ENCODE results near the gene MRPL20.
"Not testable (repeated sequence)": the region's sequence is repeated elsewhere in the genome, so short reads cannot be mapped to it uniquely, and the experiment has no call there.

MRPL20 gene

DNA sequence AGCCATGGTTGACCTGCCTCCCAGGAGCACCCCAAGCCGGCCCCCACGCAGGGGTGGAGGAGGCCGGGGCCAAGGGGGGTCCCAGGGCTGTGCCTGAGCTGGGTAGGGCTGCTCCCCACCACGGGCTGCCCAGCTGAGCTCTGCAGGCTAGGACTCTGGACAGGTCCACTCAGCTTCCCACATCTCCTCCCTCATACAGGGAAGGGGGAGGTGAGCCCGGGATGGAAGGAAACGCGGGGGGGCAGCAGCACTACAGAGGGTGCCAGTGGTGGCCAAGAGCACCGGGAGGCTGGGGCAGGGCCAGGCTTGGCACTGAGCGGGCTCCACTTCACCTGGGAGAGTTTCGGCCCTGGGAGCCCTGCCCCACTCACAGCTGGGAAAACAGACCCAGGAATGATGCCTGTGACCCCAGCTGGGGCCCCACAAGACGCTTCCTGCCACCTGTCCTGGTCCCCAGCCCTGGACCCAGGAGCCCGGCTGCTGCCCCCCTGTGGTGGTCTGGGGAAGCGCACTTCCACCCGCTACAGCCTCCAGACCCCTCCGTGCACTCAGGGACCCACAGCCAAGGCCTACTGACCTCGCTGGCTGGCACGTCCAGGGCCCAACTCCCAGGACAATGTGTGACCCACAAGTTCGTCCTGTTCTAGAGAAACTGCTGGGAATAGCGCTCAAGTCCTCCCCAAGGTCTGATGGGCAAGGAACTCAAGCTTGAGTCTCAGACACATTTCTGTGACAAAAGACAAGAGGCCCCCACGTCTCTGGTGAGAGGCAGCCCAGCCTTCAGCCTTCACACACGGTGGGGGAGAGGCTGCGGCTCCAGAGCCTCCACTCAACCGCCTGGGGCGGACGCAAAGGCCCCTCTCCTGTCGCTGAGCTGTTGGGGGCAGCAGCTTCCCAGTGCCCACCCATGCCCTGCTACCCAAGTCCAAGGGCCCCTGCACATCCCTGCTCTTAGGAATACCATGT lies 35.1 kb downstream of the MRPL20 start:
- Histone ChIP-seq H3K9me3 (replicated peaks; ENCODE audit: low read length) (no peaks in the 10 kb centered on the region), H3K4me3 (ENCODE audit: low read length) (peak overlapping the region; percentile 35), H3K36me3 (ENCODE audit: insufficient read depth, low read length) (peaks cover 18% of the 10 kb centered on the region), H3K9ac (ENCODE audit: low read depth, low read length) (no peak overlapping the region), H3K4me1 (ENCODE audit: control insufficient read depth, insufficient read depth, low read length) (peaks cover 28% of the 10 kb centered on the region), H3K4me2 (ENCODE audit: low read length) (peak overlapping the region; percentile 64), H3K27me3 (ENCODE audit: control insufficient read depth, insufficient read depth, low read length) (no peaks in the 10 kb centered on the region)

- Histone ChIP-seq H3K4me2 (ENCODE audit: low read length) (peak overlapping the region; percentile 64), H3K4me3 (ENCODE audit: low read length) (no peak overlapping the region), H3K27me3 (ENCODE audit: control insufficient read depth, insufficient read depth, low read length) (no peaks in the 10 kb centered on the region), H3K9ac (ENCODE audit: low read depth, low read length) (no peak overlapping the region), H3K36me3 (ENCODE audit: insufficient read depth, low read length) (peaks cover 14% of the 10 kb centered on the region), H3K4me1 (ENCODE audit: control insufficient read depth, insufficient read depth, low read length) (peaks cover 28% of the 10 kb centered on the region), H3K9me3 (replicated peaks; ENCODE audit: low read length) (no peaks in the 10 kb centered on the region)
These were observed 35.7 kb downstream of the MRPL20 start for GRCh38 chr1:1371364-1371745.

GRCh38 chr1:1370771-1371300 lies 36.3 kb downstream of the MRPL20 start:
- no peak overlapping the region for H3K4me2 ChIP-seq (ENCODE audit: low read length)

GRCh38 chr1:1370094-1370493 lies 37.0 kb downstream of the MRPL20 start:
- not testable (repeated sequence) for H3K9ac ChIP-seq (ENCODE audit: low read depth, low read length); H3K4me3 ChIP-seq (ENCODE audit: low read length)

More at GRCh38 chr1:1370771-1371300, 36.3 kb downstream of the MRPL20 start:
- no peak overlapping the region for H3K4me3 ChIP-seq (ENCODE audit: low read length)
- H3K4me1 ChIP-seq (ENCODE audit: control insufficient read depth, insufficient read depth, low read length): peaks cover 24% of the 10 kb centered on the region
- no peaks in the 10 kb centered on the region for H3K27me3 ChIP-seq (ENCODE audit: control insufficient read depth, insufficient read depth, low read length)
- H3K9ac ChIP-seq (ENCODE audit: low read depth, low read length): no peak overlapping the region
- no peaks in the 10 kb centered on the region for H3K9me3 ChIP-seq (replicated peaks; ENCODE audit: low read length)
- H3K36me3 ChIP-seq (ENCODE audit: insufficient read depth, low read length): peaks cover 10% of the 10 kb centered on the region

DNA sequence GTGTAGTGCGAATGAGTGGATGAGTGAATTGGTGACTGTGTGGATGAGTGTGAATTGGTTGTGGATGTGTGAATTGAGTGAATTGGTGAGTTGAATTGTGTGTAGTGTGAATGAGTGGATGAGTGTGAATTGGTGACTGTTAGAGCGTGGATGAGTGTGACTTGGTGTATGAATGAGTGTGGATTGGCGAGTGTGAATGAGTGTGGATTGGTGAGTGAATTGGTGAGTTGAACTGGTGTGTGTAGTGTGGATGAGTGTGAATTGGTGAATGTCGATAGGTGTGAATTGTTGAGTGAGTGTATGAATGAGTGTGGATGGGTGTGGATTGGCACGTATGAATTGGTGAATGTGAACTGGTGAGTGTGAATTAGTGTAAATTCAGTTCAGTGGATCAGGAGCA lies 39.8 kb downstream of the MRPL20 start:
- no peak overlapping the region for H3K4me3 ChIP-seq (ENCODE audit: low read length)
- H3K4me1 ChIP-seq (ENCODE audit: control insufficient read depth, insufficient read depth, low read length): peaks cover 13% of the 10 kb centered on the region
- H3K4me2 ChIP-seq (ENCODE audit: low read length): no peak overlapping the region
- H3K36me3 ChIP-seq (ENCODE audit: insufficient read depth, low read length): no peaks in the 10 kb centered on the region
- no peak overlapping the region for H3K9ac ChIP-seq (ENCODE audit: low read depth, low read length)
- no peaks in the 10 kb centered on the region for H3K27me3 ChIP-seq (ENCODE audit: control insufficient read depth, insufficient read depth, low read length)
- H3K9me3 ChIP-seq (replicated peaks; ENCODE audit: low read length): no peaks in the 10 kb centered on the region

More at GRCh38 chr1:1370094-1370493, 37.0 kb downstream of the MRPL20 start:
- H3K27me3 ChIP-seq (ENCODE audit: control insufficient read depth, insufficient read depth, low read length); H3K4me2 ChIP-seq (ENCODE audit: low read length); H3K36me3 ChIP-seq (ENCODE audit: insufficient read depth, low read length); H3K9me3 ChIP-seq (replicated peaks; ENCODE audit: low read length): not testable (repeated sequence)
- H3K4me1 ChIP-seq (ENCODE audit: control insufficient read depth, insufficient read depth, low read length): peaks cover 24% of the 10 kb centered on the region

- H3K27me3 ChIP-seq (ENCODE audit: control insufficient read depth, insufficient read depth, low read length): no peaks in the 10 kb centered on the region
- peaks cover 13% of the 10 kb centered on the region for H3K4me1 ChIP-seq (ENCODE audit: control insufficient read depth, insufficient read depth, low read length)
- H3K36me3 ChIP-seq (ENCODE audit: insufficient read depth, low read length): no peaks in the 10 kb centered on the region
- no peak overlapping the region for H3K4me2 ChIP-seq (ENCODE audit: low read length)
- no peaks in the 10 kb centered on the region for H3K9me3 ChIP-seq (replicated peaks; ENCODE audit: low read length)
- H3K9ac ChIP-seq (ENCODE audit: low read depth, low read length): no peak overlapping the region
- no peak overlapping the region for H3K4me3 ChIP-seq (ENCODE audit: low read length)
These were observed 40.4 kb downstream of the MRPL20 start for GRCh38 chr1:1366699-1367066.

- no peak overlapping the region for H3K4me2 ChIP-seq (ENCODE audit: low read length)
- no peaks in the 10 kb centered on the region for H3K27me3 ChIP-seq (ENCODE audit: control insufficient read depth, insufficient read depth, low read length)
- no peak overlapping the region for H3K9ac ChIP-seq (ENCODE audit: low read depth, low read length)
- H3K9me3 ChIP-seq (replicated peaks; ENCODE audit: low read length): no peaks in the 10 kb centered on the region
- H3K4me3 ChIP-seq (ENCODE audit: low read length): no peak overlapping the region
- peaks cover 13% of the 10 kb centered on the region for H3K4me1 ChIP-seq (ENCODE audit: control insufficient read depth, insufficient read depth, low read length)
- no peaks in the 10 kb centered on the region for H3K36me3 ChIP-seq (ENCODE audit: insufficient read depth, low read length)
These were observed 41.0 kb downstream of the MRPL20 start for GRCh38 chr1:1365875-1366698.

DNA sequence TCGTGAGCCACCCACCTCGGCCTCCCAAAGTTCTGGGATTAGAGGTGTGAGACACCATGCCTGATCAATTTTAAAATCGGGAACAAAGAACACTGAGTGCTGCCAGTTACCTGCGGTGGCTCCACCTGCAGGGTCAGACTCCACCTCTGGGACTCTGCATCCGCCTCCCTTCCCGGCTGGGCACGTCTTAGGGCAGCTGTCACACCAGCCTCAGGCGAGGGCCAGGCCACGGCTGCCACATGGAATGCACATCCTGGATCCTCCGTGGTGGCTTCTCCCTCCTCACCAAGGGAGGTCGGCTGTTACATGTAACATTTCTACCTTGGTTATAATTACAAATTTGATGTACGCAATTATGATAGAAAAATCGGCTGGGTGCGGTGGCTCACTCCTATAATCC lies 42.8 kb downstream of the MRPL20 start:
- H3K9ac ChIP-seq (ENCODE audit: low read depth, low read length): no peak overlapping the region
- H3K36me3 ChIP-seq (ENCODE audit: insufficient read depth, low read length): no peaks in the 10 kb centered on the region
- no peak overlapping the region for H3K4me2 ChIP-seq (ENCODE audit: low read length)
- H3K4me3 ChIP-seq (ENCODE audit: low read length): no peak overlapping the region
- no peaks in the 10 kb centered on the region for H3K27me3 ChIP-seq (ENCODE audit: control insufficient read depth, insufficient read depth, low read length)
- peaks cover 32% of the 10 kb centered on the region for H3K4me1 ChIP-seq (ENCODE audit: control insufficient read depth, insufficient read depth, low read length)
- H3K9me3 ChIP-seq (replicated peaks; ENCODE audit: low read length): no peaks in the 10 kb centered on the region

- no peaks in the 10 kb centered on the region for H3K27me3 ChIP-seq (ENCODE audit: control insufficient read depth, insufficient read depth, low read length)
- peak overlapping the region; percentile 79 for H3K4me2 ChIP-seq (ENCODE audit: low read length)
- H3K9me3 ChIP-seq (replicated peaks; ENCODE audit: low read length): no peaks in the 10 kb centered on the region
- H3K4me3 ChIP-seq (ENCODE audit: low read length): peak overlapping the region; percentile 56
- H3K36me3 ChIP-seq (ENCODE audit: insufficient read depth, low read length): no peaks in the 10 kb centered on the region
- H3K9ac ChIP-seq (ENCODE audit: low read depth, low read length): peak overlapping the region; percentile 86
- peaks cover 40% of the 10 kb centered on the region for H3K4me1 ChIP-seq (ENCODE audit: control insufficient read depth, insufficient read depth, low read length)
These were observed 45.1 kb downstream of the MRPL20 start for GRCh38 chr1:1361982-1362423.

DNA sequence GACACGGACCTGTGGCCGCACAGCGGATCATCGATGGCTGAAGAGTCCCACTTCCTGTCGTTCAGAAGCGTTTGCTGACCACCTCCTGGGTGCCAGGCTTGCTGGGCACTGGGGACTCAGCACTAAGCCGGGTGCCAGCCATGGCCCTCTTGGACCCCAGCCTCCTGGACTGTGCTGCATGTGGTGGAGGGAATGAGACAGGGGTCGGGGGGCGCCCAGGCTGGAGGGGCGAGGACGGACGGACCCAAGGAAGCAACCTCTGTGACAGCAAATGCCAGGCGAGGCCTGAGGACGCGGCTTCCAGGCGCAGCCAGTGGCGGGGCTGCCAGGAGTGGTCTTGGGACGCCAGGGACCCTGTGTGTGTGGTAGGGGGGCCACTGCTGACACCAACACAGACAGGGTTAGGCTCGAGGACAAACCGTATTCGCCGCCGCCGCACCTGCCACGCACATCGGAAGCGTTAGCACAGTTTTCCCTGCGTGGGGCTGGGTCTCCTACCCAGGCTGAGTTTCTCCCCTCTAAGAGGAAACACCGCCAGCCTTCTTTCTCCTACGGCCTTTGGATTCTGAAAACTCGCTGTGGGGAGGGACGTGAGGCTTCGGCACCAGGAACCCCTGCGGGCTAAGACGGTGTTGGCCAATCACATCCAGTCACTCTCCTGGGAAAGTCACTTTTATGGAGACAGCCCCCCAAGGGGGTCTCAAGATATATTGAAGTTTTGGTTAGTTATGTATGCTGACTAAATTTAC lies 45.7 kb downstream of the MRPL20 start:
- Histone ChIP-seq H3K36me3 (ENCODE audit: insufficient read depth, low read length) (peaks cover 3% of the 10 kb centered on the region), H3K4me3 (ENCODE audit: low read length) (peak overlapping the region; percentile 56), H3K9me3 (replicated peaks; ENCODE audit: low read length) (no peaks in the 10 kb centered on the region), H3K9ac (ENCODE audit: low read depth, low read length) (peak overlapping the region; percentile 86), H3K4me1 (ENCODE audit: control insufficient read depth, insufficient read depth, low read length) (peaks cover 40% of the 10 kb centered on the region), H3K27me3 (ENCODE audit: control insufficient read depth, insufficient read depth, low read length) (no peaks in the 10 kb centered on the region), H3K4me2 (ENCODE audit: low read length) (peak overlapping the region; percentile 79)

All from skeletal muscle satellite cell (primary cell).